ENCODE measurements around the gene LEO1. TPM values are rescaled to one million over a fixed set of nuclear protein-coding genes. Genes with fewer than 3 reads are reported as not detected.

LEO1 gene
- polyA plus RNA-seq, 3 donors: 7.2 to 11.2 (median 9.2) TPM

DNA sequence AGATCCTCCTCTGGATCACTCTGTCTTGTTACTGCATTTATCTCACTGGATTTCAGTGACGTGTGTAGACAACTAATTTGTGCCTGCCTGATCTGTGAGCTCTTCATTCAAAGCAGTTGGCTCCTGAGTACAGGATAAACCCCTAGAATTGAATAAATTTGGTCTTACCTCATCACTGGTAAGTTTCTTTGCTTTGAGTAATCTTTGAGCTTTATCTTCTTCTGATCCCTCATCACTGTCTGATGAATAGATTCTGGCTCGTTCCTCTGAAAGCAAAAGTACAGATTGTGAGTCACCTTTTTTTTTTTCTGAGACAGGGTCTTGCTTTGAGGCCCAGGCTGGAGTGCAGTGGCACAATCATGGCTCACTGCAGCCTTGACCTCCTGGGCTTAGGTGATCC lies 24.5 kb downstream of the LEO1 start:
- no peak overlapping the region for H3K27ac ChIP-seq (ENCODE audit: low read depth, low read length)
- WGBS, 3 donors: 45 to 96% (median 91%) methylated on average over 2 of the region's 2 CpGs

DNA sequence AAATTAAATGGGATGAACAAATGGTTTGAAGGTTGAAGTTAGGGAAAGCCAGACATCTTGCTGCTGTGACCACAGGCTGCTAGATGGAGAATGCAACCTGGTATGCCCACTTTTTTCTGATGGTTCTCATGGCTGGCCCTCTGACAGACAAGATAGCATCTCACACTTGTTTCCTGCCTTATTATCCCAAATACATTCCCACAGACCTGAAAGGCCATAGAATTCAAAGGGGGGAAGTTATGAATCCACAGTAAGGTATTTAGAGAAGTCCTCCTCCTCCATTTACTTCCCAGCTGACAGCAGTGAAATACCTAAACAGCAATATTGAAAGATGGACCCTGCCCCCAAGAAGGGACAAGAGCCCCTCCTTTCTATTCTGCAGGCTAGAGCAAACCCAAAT lies 32.4 kb downstream of the LEO1 start:
- H3K27ac ChIP-seq (ENCODE audit: low read depth, low read length): no peak overlapping the region

DNA sequence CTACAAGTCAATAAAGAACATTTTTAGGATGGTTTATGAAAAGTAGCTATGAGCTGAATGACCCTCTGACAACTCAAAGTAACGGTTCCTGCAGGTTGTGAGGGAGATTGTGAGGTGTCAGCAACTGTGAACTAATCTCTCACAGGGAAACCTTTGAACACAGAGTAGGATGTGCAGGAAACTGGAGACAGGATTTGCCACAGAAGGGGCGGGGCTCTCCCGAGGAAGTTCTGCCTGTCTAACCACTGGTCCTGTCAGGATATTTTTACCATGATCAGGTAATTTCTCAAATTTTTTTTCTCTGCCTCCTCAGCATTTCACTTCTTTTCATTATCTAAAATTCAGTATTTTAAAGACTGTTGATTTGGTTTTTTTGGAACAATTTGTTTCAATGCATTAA lies 33.3 kb downstream of the LEO1 start:
- H3K27ac ChIP-seq (ENCODE audit: low read depth, low read length): no peak overlapping the region
- WGBS, 3 donors: 77 to 85% (median 83%) methylated on average over 3 of the region's 3 CpGs

DNA sequence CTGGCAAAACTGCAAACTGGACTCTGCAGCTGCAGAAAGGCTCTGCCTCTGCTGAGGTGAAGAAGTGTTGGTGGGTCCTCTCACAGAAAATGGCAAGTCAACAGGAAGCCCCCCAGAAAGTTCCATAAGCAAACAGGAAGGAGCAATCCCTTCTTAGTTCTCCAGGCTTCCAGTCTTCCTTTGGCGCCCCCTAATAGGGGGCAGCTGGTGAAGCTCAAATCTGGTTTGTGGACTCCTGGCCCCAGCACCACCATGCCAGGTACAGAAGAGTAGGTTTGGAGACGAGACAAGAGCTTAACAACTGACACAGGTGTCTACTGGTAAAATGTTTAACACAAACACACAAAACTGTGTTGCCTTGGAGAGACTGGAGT lies 35.5 kb downstream of the LEO1 start:
- 90 to 95% (median 90%) methylated on average over 2 of the region's 2 CpGs for WGBS, 3 donors

DNA sequence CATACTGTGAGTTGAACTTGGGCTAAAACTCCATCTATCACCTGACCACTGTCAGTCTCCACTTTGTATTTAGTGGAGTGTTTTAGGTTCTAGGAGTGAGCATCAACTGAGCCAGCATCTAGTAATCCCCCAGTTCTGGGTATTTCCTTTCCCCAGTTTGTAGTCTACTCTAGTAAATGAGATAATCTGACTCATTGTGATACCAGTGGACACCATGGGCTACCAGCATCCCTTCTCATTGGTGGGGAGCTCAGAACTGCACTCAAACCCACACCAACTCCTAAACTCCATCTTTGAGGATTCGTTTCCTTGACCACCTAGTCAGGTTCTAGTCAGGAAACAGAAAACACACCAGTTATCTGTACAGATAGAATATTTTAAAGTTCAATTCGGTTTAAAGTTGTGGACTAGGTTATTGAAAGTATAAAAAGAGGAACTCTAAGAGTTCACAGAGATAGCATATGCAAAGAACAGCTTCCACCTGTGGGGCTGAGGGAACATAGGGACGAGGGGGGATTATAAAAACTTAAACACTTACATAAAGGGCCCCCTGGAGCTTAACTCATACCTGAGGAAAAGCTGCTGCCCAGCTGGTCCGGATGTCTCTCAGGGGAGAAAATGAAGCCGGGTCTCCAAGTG lies 36.0 kb downstream of the LEO1 start:
- H3K27ac ChIP-seq (ENCODE audit: low read depth, low read length): no peak overlapping the region
- WGBS, 3 donors: 77 to 80% (median 77%) methylated on average over 5 of the region's 5 CpGs

More for the DNA sequence above, 35.5 kb downstream of the LEO1 start:
- no peak overlapping the region for H3K27ac ChIP-seq (ENCODE audit: low read depth, low read length)

DNA sequence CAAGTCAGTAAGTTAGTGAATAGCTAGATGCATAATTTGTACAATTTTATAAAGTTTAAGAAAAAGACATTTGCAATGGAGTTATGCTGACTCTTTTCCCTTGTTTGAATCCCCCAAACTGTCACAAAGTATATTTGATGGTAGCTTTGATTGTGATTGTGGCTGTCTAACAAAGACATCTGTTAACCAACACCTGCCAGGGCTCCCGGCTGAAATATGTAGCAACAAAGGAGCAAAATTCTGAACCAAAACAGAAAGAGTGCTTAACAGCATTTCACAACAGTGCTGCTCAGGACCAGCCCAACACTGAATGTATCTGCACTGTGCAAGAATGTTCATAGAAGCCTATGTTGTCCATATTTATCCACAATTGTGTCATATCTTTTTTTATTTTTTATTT lies 39.4 kb downstream of the LEO1 start:
- H3K27ac ChIP-seq (ENCODE audit: low read depth, low read length): no peak overlapping the region
- WGBS, 3 donors: 43 to 61% (median 59%) methylated on average over 1 of the region's 1 CpG

DNA sequence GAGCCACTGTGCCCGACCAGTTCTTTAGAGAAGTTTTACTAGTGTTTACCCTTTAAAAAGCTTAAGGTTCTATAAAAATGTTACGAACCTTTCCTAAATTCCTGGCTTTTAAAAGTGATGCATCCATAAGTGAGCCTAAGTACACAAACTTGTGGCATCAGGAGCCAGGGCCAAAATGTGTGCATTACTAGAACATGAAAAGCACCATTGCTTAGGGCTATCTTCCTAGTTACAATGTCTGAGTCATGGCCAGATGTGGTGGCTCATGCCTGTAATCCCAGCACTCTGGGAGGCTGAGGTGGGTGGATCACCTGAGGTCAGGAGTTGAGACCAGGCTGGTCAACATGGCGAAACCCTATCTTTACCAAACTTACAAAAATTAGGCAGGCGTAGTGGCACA lies 39.9 kb downstream of the LEO1 start:
- 91 to 99% (median 94%) methylated on average over 4 of the region's 4 CpGs for WGBS, 3 donors
- H3K27ac ChIP-seq (ENCODE audit: low read depth, low read length): no peak overlapping the region

DNA sequence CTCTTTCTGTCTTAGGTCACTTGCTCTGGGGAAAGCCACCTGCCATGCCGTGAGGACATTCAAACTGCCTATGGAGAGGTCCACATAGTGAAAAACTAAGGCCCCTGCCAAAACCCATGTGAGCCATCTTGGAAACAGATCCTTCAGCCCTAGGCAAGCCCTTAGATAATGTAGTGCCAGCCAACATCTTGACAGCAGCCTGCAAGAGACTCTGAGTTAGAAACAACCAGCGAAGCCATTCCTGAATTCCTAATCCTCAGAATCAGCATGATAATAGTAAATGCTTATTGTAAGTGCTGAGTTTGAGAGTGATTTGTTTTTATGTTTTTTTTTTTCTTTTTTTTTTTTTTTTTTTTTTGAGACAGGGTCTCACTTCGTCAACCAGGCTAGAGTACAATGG lies 40.6 kb downstream of the LEO1 start:
- H3K27ac ChIP-seq (ENCODE audit: low read depth, low read length): no peak overlapping the region
- WGBS, 3 donors: 94 to 99% (median 97%) methylated on average over 3 of the region's 3 CpGs

DNA sequence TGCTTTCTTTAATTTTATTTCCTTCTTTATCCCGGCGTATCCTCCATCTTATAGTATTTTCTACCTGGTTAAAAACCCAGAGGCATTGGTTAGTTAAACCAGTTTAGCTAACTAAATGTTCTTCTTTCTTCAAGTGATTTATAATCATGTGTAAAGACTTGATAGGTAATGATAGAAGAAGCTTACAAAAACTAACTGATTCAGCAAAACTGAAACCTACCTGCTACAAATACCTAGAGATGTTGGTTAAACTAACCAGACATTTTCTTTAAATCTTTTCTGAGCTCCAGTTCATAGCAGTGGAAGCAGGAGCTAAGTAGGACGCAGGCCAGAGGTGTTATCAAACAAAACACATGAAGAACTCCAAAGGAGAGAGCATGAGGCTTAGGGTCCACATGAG lies 44.8 kb downstream of the LEO1 start:
- WGBS, 3 donors: 96 to 98% (median 96%) methylated on average over 3 of the region's 3 CpGs

DNA sequence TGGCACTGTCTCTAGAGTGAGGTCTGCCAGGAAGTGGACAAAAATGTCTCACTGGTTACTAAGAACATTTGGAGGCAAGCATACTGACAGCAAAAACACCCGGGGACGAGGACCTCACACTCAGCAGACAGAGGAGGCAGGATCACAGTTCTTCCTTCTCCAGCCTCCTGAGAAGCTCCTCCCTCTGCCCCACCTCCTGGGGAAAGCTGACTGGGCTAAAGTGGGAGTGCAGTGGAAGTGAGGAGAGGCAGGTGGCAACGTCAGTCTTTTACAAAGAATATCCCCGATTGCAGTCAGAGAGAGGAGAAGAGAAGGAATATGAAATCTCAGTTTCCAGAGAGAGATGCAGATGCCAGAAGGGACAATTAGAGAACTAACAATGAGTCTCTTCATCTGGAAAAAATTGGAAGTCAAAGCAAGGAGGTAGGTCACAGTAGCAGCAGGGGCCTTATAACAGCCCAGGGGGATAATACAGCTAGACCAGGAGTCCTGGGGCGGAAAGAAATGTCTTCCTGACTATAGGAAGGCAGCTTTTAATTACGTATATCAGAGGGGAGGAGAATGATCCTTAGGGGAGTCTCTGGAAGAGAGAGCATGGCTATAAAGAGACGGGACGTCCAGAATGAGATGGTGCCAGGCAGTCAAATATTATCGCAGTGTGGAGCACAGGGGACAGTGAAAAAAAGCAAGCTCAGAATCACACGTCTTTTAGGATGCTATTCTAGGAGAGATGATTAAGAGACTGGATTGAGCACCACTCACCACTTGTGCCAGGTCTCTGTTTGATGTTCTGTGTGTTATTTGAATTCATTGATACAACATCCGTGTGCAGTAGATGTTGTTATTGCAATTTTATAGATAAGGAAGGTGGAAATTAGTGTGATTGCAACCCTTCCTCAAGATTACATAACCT lies 47.2 kb downstream of the LEO1 start:
- H3K27ac ChIP-seq (ENCODE audit: low read depth, low read length): no peak overlapping the region
- WGBS, 3 donors: 76 to 81% (median 79%) methylated on average over 11 of the region's 11 CpGs

More for the DNA sequence above, 44.8 kb downstream of the LEO1 start:
- no peak overlapping the region for H3K27ac ChIP-seq (ENCODE audit: low read depth, low read length)

DNA sequence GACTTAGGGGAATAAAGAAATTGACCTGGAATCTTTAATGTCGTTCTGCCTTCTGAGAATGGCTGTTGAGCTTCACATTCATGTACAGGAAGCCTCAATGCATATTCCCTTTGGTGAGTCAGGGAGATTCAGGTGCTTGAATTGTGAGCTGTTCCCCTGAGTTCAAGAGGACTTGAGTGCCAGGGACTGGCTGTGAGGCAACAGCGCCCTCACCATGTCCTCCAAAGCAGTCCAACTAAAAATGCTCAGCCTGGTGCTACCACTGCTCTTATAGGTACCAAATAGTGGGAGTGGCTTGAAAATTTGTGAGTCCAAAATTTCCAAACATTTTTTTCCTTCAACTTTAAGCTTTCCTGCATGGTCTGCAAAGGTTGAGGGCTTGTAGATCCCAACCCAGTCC lies 54.1 kb downstream of the LEO1 start:
- no peak overlapping the region for H3K27ac ChIP-seq (ENCODE audit: low read depth, low read length)
- 79 to 90% (median 87%) methylated on average over 2 of the region's 2 CpGs for WGBS, 3 donors

DNA sequence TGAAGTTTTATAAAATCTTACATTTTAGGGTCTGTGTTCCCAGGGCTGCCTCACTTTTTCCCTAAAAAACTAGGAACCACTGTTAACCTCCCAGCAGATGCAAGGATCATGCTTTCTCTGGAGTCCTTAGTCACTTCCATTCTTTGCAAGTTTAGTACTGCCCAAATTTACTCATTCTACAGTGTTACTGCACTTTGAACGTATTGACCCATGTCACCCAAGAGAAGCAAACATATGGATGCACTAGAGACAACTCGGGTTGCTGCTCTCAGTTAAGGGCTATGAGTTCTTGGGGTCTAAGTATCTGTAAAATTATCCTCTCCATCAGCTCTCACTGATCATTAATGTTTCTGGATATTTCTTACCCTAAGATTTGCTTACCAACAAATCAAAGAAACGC lies 59.0 kb downstream of the LEO1 start:
- no peak overlapping the region for H3K27ac ChIP-seq (ENCODE audit: low read depth, low read length)
- 95 to 96% (median 95%) methylated on average over 3 of the region's 3 CpGs for WGBS, 3 donors

DNA sequence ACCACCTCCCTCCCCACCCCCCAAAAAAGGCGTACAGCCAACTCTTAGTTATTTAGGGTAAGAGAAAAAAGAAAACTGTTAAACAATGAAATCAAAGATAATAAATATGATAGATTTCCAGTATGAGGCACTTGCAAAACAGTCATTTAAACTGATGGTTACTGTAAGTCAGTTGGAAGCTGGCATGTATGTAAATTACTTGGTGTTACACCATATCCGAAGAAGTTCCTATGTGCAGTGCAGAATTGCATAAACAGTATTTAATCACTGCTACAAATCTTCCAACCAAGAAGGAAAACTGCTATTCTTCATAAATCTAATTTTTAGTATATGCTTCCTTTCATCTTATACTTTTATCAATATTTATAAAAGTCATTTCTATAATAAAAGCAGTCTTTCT lies 62.0 kb downstream of the LEO1 start:
- 73 to 97% (median 73%) methylated on average over 2 of the region's 2 CpGs for WGBS, 3 donors
- H3K27ac ChIP-seq (ENCODE audit: low read depth, low read length): no peak overlapping the region

DNA sequence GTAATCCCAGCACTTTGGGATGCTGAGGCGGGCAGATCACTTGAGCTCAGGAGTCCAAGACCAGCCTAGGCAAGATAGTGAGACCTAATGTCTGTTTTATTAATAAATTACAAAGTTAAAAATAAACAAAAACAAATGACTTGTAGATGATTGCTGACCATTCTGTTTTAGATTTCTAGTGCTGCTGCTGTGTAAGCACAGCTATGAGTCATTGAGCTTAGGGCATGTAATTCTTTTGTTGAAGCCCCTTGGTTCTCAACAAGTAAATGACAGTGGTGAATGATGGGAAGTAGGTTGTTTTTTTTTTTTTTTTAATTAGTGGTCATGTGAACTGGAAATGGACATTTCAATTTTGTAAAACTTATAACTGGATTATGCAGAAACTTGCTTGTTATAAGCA lies 63.3 kb downstream of the LEO1 start:
- WGBS, 3 donors: 97 to 100% (median 98%) methylated on average over 1 of the region's 1 CpG
- H3K27ac ChIP-seq (ENCODE audit: low read depth, low read length): no peak overlapping the region

DNA sequence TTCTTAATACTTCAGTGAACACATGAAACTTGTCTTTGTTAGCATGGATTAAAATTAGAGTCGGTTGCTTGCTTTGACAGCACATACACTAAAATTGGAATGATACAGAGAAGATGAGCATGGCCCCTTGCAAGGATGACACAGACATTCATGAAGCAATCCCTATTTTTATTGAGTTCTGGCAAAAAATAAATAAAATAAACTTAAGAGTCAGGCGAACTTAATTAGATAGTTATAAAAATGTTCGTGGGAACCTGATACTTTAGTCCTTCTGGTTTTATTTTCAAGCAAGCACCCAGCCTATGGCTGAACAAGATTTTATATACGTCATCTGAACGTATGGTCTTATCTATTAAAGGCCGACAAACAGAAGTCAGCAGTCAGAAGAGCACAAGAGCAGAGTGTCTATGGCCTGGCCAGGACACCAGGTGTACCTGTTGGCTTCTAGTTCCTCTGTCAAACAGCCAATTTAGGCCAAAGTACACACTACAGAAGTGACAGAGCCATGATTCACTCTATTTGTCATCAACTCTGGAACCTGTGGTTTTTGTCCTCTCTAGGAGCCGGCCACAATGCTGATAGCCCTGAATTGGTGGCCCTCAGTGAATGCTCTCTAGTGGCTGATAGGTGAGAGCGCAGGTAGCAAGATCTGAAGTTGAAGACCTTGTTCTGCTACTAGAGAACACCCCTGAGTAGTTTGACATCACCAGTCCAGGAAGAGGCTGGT lies 64.3 kb downstream of the LEO1 start:
- no peak overlapping the region for H3K27ac ChIP-seq (ENCODE audit: low read depth, low read length)
- 52 to 93% (median 75%) methylated on average over 8 of the region's 8 CpGs for WGBS, 3 donors

DNA sequence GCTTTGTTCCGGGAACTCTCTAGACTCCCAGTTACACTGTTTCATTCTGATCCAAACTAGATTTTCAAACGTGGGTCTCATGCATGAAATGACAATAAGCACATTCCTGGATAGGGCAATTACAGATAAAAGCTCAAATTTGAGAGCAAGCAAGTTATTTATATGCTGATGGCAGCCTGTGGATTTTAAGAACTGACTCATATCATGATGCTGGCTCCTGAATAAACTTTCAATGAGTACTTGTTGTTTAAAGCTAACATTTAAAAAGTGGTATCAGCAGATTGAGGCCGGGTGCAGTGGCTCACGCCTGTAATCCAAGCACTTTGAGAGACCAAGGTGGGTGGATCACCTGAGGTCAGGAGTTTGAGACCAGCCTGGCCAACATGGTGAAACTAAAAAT lies 66.6 kb downstream of the LEO1 start:
- H3K27ac ChIP-seq (ENCODE audit: low read depth, low read length): no peak overlapping the region
- 64 to 85% (median 74%) methylated on average over 4 of the region's 4 CpGs for WGBS, 3 donors

DNA sequence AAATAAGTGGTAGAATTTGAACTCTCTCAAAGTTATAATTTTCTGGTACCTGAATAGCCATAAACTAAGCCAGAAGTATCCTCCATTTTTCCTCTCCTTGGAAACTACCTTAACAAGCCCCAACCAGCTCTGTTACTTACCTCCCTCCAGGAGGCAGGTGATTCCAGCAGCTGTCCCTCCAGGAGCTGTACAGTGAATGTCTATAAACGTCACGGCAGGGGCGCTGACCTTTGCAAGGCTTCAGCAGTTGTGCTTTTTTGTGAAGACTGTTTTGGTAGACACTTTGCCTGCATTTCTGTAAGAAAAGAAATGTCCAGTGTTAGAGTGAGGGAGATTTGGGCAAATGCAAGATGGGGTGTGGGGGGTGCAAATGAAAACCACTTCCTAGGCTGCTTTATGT lies 67.2 kb downstream of the LEO1 start:
- no peak overlapping the region for H3K27ac ChIP-seq (ENCODE audit: low read depth, low read length)
- WGBS, 3 donors: 81 to 91% (median 89%) methylated on average over 3 of the region's 3 CpGs

DNA sequence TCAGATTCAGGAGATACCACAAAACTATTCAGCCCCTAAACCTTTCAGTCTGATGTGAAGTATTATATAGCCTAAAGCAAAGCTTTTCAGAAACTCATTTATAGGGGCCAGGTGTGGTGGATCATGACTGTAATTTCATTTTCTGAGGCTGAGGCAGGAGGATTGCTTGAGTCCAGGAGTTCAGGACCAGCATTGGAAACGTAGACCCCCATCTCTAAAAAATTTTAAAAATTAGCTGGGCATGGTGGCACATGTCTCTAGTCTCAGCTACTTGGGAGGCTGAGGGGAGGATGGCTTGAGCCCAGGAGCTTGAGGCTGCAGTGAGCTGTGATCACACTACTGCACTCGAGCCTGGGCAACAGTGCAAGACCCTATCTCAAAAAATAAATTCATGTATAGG lies 82.1 kb downstream of the LEO1 start:
- no peak overlapping the region for H3K27ac ChIP-seq (ENCODE audit: low read depth, low read length)
- WGBS, 3 donors: 93 to 98% (median 96%) methylated on average over 2 of the region's 2 CpGs

DNA sequence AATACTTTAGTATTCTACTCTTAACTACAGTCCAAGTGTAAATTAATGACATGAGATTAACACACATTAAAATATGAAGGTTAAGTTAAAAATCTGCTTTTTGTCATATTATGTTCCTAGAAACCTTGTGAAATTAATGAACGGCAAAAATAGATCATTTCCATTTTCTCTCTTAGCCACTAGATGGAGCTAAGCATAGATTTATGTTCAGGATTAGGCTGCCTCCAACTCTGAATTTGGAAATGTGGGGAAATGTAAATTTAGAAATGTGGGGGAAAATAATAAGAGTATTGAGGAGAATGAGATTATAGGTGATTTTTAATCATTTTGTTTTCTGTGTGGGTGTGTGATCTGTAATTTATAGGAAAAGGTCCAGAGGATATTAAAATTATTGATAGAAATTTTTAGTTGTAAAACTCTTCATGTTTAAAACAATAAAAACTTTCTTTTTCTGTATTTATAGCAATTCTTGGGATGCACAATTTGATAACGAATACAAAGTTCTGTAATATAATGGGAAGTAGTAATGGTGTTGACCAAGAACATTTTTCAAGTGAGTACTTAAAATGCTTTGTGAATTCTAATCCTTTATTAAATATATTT lies 82.9 kb downstream of the LEO1 start:
- H3K27ac ChIP-seq (ENCODE audit: low read depth, low read length): no peak overlapping the region
- 20 to 31% (median 29%) methylated on average over 2 of the region's 2 CpGs for WGBS, 3 donors
